H4 (cell line): Measurements from ENCODE around the gene TAPBP. TPM values are rescaled to one million over a fixed set of nuclear protein-coding genes. Genes with fewer than 3 reads are reported as not detected.

Source experiments
- total RNA-seq: library from RNA; depleted of rRNA; stranded (reverse); fragments of >200 nt; shearing (Covaris generic); gene quantifications from 2 replicates; pipeline ENCODE4 v1.2.3, GENCODE V29; 2014; rRNA removed

TAPBP gene
- total RNA-seq, 1 experiment from 2014 or later, result 69.8 TPM

Other genes with a start within 250 kb of the TAPBP start
- gene HLA-DPA1, start 240.4 kb downstream of the TAPBP start, total RNA-seq, result 5.2 and 5.4 TPM in 2 replicates
- 25.4 and 47.3 TPM in 2 replicates for gene HLA-DPB1, start 238.1 kb downstream of the TAPBP start, total RNA-seq
- gene COL11A2, start 121.6 kb downstream of the TAPBP start, total RNA-seq, result 0.10 and 0.39 TPM in 2 replicates
- gene RXRB, start 113.4 kb downstream of the TAPBP start, total RNA-seq, result 7.8 and 8.3 TPM in 2 replicates
- gene SLC39A7, start 113.2 kb downstream of the TAPBP start, total RNA-seq, result 64.8 and 69.5 TPM in 2 replicates
- gene HSD17B8, start 109.4 kb downstream of the TAPBP start, total RNA-seq, result 1.2 and 5.6 TPM in 2 replicates
- 26.9 and 29.3 TPM in 2 replicates for gene RING1, start 105.6 kb downstream of the TAPBP start, total RNA-seq
- 16.9 and 38.9 TPM in 2 replicates for gene VPS52, start 42.2 kb downstream of the TAPBP start, total RNA-seq
- 2,534 and 2,796 TPM in 2 replicates for gene RPS18, start 42.0 kb downstream of the TAPBP start, total RNA-seq
- gene B3GALT4, start 37.0 kb downstream of the TAPBP start, total RNA-seq, result not detected in 2 replicates
- 89.0 and 99.5 TPM in 2 replicates for gene WDR46, start 24.8 kb downstream of the TAPBP start, total RNA-seq
- gene PFDN6, start 24.5 kb downstream of the TAPBP start, total RNA-seq, result 85.0 and 105 TPM in 2 replicates
- 14.7 and 17.5 TPM in 2 replicates for gene RGL2, start 15.1 kb downstream of the TAPBP start, total RNA-seq
- 7.9 and 11.3 TPM in 2 replicates for gene ZBTB22, start 3.7 kb upstream of the TAPBP start, total RNA-seq
- gene DAXX, start 8.9 kb upstream of the TAPBP start, total RNA-seq, result 45.4 and 73.9 TPM in 2 replicates
- 52.4 and 67.2 TPM in 2 replicates for gene KIFC1, start 77.7 kb upstream of the TAPBP start, total RNA-seq
- gene PHF1, start 96.9 kb upstream of the TAPBP start, total RNA-seq, result 20.4 and 20.5 TPM in 2 replicates
- gene CUTA, start 104.0 kb upstream of the TAPBP start, total RNA-seq, result 183 and 222 TPM in 2 replicates
- gene SYNGAP1, start 106.0 kb upstream of the TAPBP start, total RNA-seq, result 0.37 and 0.75 TPM in 2 replicates
- 5.6 and 7.6 TPM in 2 replicates for gene ZBTB9, start 140.5 kb upstream of the TAPBP start, total RNA-seq